PC-3 (cell line): Measurements from ENCODE around the gene SEPHS1. TPM values are rescaled to one million over a fixed set of nuclear protein-coding genes. Genes with fewer than 3 reads are reported as not detected.

Source experiments
- ATAC-seq: fragments of 200-7000 bp; cut with Tn5 transposase; 2 replicates; pipeline ENCODE4 v1.9.1; 2020; ENCODE audit warnings: mild to moderate bottlenecking, moderate library complexity
- BruUV-seq: library from RNA; stranded (reverse); fragments of 400-500 nt; replicated peaks from 2 replicates; lab custom pipeline; 2021; lab: Mats Ljungman, UMichigan
- CTCF ChIA-PET: fragments of 300-600 bp; sonication (Branson Sonifier 250); formaldehyde crosslinking; loops from one replicate; lab custom pipeline; 2022; ENCODE audit warnings: antibody characterized with exemption; lab: Charles Lee
- POLR2A ChIA-PET: fragments of 300-600 bp; sonication (Branson Sonifier 250); formaldehyde crosslinking; loops from one replicate; lab custom pipeline; 2022; ENCODE audit warnings: antibody characterized with exemption; ENCODE audit not compliant: unreplicated experiment; lab: Charles Lee
- DNase-seq: peaks from one replicate; pipeline ENCODE4 v3.0.0-alpha.2; 2015
- H2AFZ ChIP-seq: fragments of 300-600 bp; sonication (generic); 2 replicates; pipeline ENCODE4 v1.6.0; 2016; ENCODE audit warnings: antibody characterized with exemption, low read length
- H3F3A ChIP-seq: fragments of 300-600 bp; sonication (generic); one replicate; pipeline ENCODE4 v1.6.0; 2017; ENCODE audit warnings: antibody characterized with exemption, low read length, control low read depth, mild to moderate bottlenecking; ENCODE audit not compliant: unreplicated experiment
- H3K27ac ChIP-seq: fragments of 300-600 bp; sonication (generic); 2 replicates; pipeline ENCODE4 v1.5.1; 2016; ENCODE audit warnings: mild to moderate bottlenecking, low read length
- H3K27me3 ChIP-seq: fragments of 300-600 bp; sonication (generic); 2 replicates; pipeline ENCODE4 v1.6.1; 2016; ENCODE audit warnings: low read length, mixed read lengths
- H3K36me3 ChIP-seq: fragments of 300-600 bp; sonication (generic); 2 replicates; pipeline ENCODE4 v1.6.1; 2016; ENCODE audit warnings: low read depth, mixed run types, low read length, mixed read lengths
- H3K4me1 ChIP-seq: fragments of 300-600 bp; sonication (generic); 2 replicates; pipeline ENCODE4 v1.5.1; 2016; ENCODE audit warnings: low read length; ENCODE audit not compliant: insufficient read depth
- H3K4me2 ChIP-seq: fragments of 300-600 bp; sonication (generic); 2 replicates; pipeline ENCODE4 v1.6.0; 2016; ENCODE audit warnings: low read length
- H3K4me3 ChIP-seq: fragments of 300-600 bp; sonication (generic); 2 replicates; pipeline ENCODE4 v1.5.1; 2016; ENCODE audit warnings: mild to moderate bottlenecking, low read length, mixed read lengths
- H3K79me2 ChIP-seq: fragments of 300-600 bp; sonication (generic); 2 replicates; pipeline ENCODE4 v1.6.1; 2017; ENCODE audit warnings: low read length, mixed read lengths
- H3K9ac ChIP-seq: fragments of 300-600 bp; sonication (generic); 2 replicates; pipeline ENCODE4 v1.6.0; 2016; ENCODE audit warnings: mild to moderate bottlenecking, low read length
- H3K9me2 ChIP-seq: fragments of 300-600 bp; sonication (generic); replicated peaks from 2 replicates; pipeline ENCODE4 v1.6.1; 2016; ENCODE audit warnings: mixed run types, low read length, mixed read lengths
- H3K9me3 ChIP-seq: fragments of 300-600 bp; sonication (generic); 2 replicates; pipeline ENCODE4 v1.6.1; 2016; ENCODE audit warnings: low read length, mixed read lengths
- H4K20me1 ChIP-seq: fragments of 300-600 bp; sonication (generic); 2 replicates; pipeline ENCODE4 v1.6.1; 2016; ENCODE audit warnings: low read length, mixed read lengths
- CTCF ChIP-seq: fragments of 300-600 bp; sonication (generic); conservative IDR thresholded peaks from 2 replicates; pipeline ENCODE4 v1.5.1; 2017; ENCODE audit warnings: antibody characterized with exemption, low read depth, mild to moderate bottlenecking, low read length
- EZH2 ChIP-seq: fragments of 300-600 bp; sonication (generic); IDR thresholded peaks from one replicate; pipeline ENCODE4 v1.6.1; 2017; ENCODE audit warnings: antibody characterized with exemption, mild to moderate bottlenecking, low read length; ENCODE audit not compliant: unreplicated experiment
- EZH2phosphoT487 ChIP-seq: fragments of 300-600 bp; sonication (generic); IDR thresholded peaks from 2 replicates; pipeline ENCODE4 v1.6.1; 2018; ENCODE audit warnings: mild to moderate bottlenecking, antibody characterized with exemption, low read length, borderline replicate concordance
- intact Hi-C: fragments of 100-400 bp; cut with micrococcal nuclease; formaldehyde crosslinking; loops from 2 replicates; pipeline ENCODE4 v1.9.0; 2023
- total RNA-seq: library from RNA; depleted of rRNA; stranded (reverse); fragments of >200 nt; gene quantifications from 2 replicates; pipeline ENCODE4 v1.2.3, GENCODE V29; 2014

The SEPHS1 gene
- total RNA-seq, 1 experiment from 2014 or later = 42.5 TPM

- H3F3A ChIP-seq = no peaks in the 10 kb centered on the region
- no peaks in the 10 kb centered on the region for H3K4me1 ChIP-seq
- BruUV-seq = no TSS peak
- ChIA-PET POLR2A (interaction anchor here (0.6 kb wide), 1 partner anchor 17 kb away, joined by 3 read pairs; no protein-coding TSS in a partner anchor), CTCF (no interaction called here)
- no peaks in the 10 kb centered on the region for H3K9me3 ChIP-seq
- no peaks in the 10 kb centered on the region for H3K27me3 ChIP-seq
- no peak for ATAC-seq
- no peaks in the 10 kb centered on the region for H3K36me3 ChIP-seq
- intact Hi-C loops = no loop called here
- no peak overlapping the region for H3K9ac ChIP-seq
- no peaks in the 10 kb centered on the region for H3K79me2 ChIP-seq
- no peak overlapping the region for H3K27ac ChIP-seq
- H3K4me3 ChIP-seq = no peak overlapping the region
- H3K4me2 ChIP-seq = no peak overlapping the region
- no peaks in the 10 kb centered on the region for H3K9me2 ChIP-seq
- DNase-seq = no peak
- no peak for TF ChIP-seq CTCF
- TF ChIP-seq EZH2 = no peak
- TF ChIP-seq EZH2phosphoT487 = no peak
- no peaks in the 10 kb centered on the region for H4K20me1 ChIP-seq
- no peak overlapping the region for H2AFZ ChIP-seq
These were observed 28.9 kb downstream of the SEPHS1 start for GRCh38 chr10:13319166-13319565.

DNA sequence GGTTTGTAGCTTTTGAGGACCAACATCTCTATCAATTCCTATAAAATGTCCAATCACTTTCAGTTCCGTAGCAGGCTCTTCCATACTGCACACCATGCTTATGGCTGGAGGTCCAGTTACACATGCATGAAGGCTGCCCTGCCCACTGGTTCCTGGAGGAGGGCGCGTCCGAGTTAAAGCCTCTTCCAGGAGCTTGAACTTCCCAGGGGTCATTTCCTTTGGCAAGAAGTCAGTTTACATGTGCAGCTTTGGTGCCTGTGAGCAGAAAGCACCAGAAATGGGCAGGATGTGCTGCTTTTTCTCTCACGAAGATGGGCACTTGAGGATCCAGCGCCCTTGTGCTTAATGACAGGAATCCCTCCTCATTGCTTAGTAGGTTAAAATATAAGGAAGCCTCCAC is 30.6 kb downstream of the SEPHS1 start:
- intact Hi-C loops = no loop called here
- H3K36me3 ChIP-seq = no peaks in the 10 kb centered on the region
- H4K20me1 ChIP-seq = no peaks in the 10 kb centered on the region
- no peaks in the 10 kb centered on the region for H3K27me3 ChIP-seq
- DNase-seq (no peak), ATAC-seq (no peak)
- POLR2A ChIA-PET = no interaction called here
- no TSS peak for BruUV-seq
- no peak overlapping the region for H3K27ac ChIP-seq
- H3K4me3 ChIP-seq = no peak overlapping the region
- no peaks in the 10 kb centered on the region for H3K9me3 ChIP-seq
- CTCF ChIA-PET = no interaction called here
- no peak overlapping the region for H3K9ac ChIP-seq
- no peaks in the 10 kb centered on the region for H3K4me1 ChIP-seq
- H3K4me2 ChIP-seq = no peak overlapping the region
- H3F3A ChIP-seq = no peaks in the 10 kb centered on the region
- no peak overlapping the region for H2AFZ ChIP-seq
- H3K9me2 ChIP-seq = no peaks in the 10 kb centered on the region
- TF ChIP-seq EZH2phosphoT487 = no peak
- TF ChIP-seq CTCF = no peak
- TF ChIP-seq EZH2 = no peak
- no peaks in the 10 kb centered on the region for H3K79me2 ChIP-seq

- no peak overlapping the region for H2AFZ ChIP-seq
- no peaks in the 10 kb centered on the region for H3K27me3 ChIP-seq
- BruUV-seq = no TSS peak
- no peaks in the 10 kb centered on the region for H3K4me1 ChIP-seq
- no peak overlapping the region for H3K4me2 ChIP-seq
- DNase-seq (no peak), ATAC-seq (no peak)
- H3K4me3 ChIP-seq = no peak overlapping the region
- H3F3A ChIP-seq = no peaks in the 10 kb centered on the region
- H3K79me2 ChIP-seq = no peaks in the 10 kb centered on the region
- ChIA-PET CTCF (no interaction called here), POLR2A (no interaction called here)
- H3K36me3 ChIP-seq = no peaks in the 10 kb centered on the region
- H3K27ac ChIP-seq = no peak overlapping the region
- H3K9ac ChIP-seq = no peak overlapping the region
- no peaks in the 10 kb centered on the region for H4K20me1 ChIP-seq
- TF ChIP-seq EZH2 = no peak
- TF ChIP-seq CTCF = no peak
- TF ChIP-seq EZH2phosphoT487 = no peak
- H3K9me2 ChIP-seq = no peaks in the 10 kb centered on the region
- H3K9me3 ChIP-seq = no peaks in the 10 kb centered on the region
- intact Hi-C loops = no loop called here
These were observed 31.3 kb downstream of the SEPHS1 start for GRCh38 chr10:13316635-13317311.
